GM19395 (cell line): ENCODE results near the gene MUSTN1.

Experiments used
- ATAC-seq: cut with Tn5 transposase; IDR thresholded peaks from one replicate; pipeline ENCODE4 v1.9.1; 2021; ENCODE audit warnings: mild to moderate bottlenecking, moderate library complexity; ENCODE audit not compliant: unreplicated experiment

MUSTN1 gene

GRCh38 chr3:52836471-52836845 lies 1.6 kb upstream of the MUSTN1 start:
- ATAC-seq = no peak

- ATAC-seq = no peak
Observed at GRCh38 chr3:52835766-52836470, 1.1 kb upstream of the MUSTN1 start.

GRCh38 chr3:52833202-52833601 lies 1.6 kb downstream of the MUSTN1 start:
- no peak for ATAC-seq

GRCh38 chr3:52831500-52832301 lies 3.1 kb downstream of the MUSTN1 start:
- no peak for ATAC-seq

- no peak for ATAC-seq
Observed at GRCh38 chr3:52830535-52831258, 4.1 kb downstream of the MUSTN1 start, which contains the start of gene ITIH4. Gene ITIH4, minus strand, starts transcription at chr3:52830672. Its CDS starts 30 bp downstream, at chr3:52830642.

GRCh38 chr3:52829906-52830463 lies 4.8 kb downstream of the MUSTN1 start:
- ATAC-seq = no peak

GRCh38 chr3:52829482-52829881 lies 5.3 kb downstream of the MUSTN1 start:
- no peak for ATAC-seq

- no peak for ATAC-seq
Observed at GRCh38 chr3:52827866-52828376, 6.9 kb downstream of the MUSTN1 start.

GRCh38 chr3:52827441-52827840 lies 7.4 kb downstream of the MUSTN1 start:
- no peak for ATAC-seq

- ATAC-seq = no peak
Observed at GRCh38 chr3:52824037-52824436, 10.8 kb downstream of the MUSTN1 start.

- ATAC-seq = no peak
Observed at GRCh38 chr3:52822363-52822762, 12.5 kb downstream of the MUSTN1 start.

GRCh38 chr3:52820736-52821135 lies 14.1 kb downstream of the MUSTN1 start:
- ATAC-seq = no peak

- no peak for ATAC-seq
Observed at GRCh38 chr3:52819936-52820335, 14.9 kb downstream of the MUSTN1 start.

- no peak for ATAC-seq
Observed at GRCh38 chr3:52817860-52818259, 17.0 kb downstream of the MUSTN1 start.

- ATAC-seq = no peak
Observed at GRCh38 chr3:52817221-52817620, 17.6 kb downstream of the MUSTN1 start.

- ATAC-seq = no peak
Observed at GRCh38 chr3:52816654-52817053, 18.2 kb downstream of the MUSTN1 start.

- ATAC-seq = no peak
Observed at GRCh38 chr3:52816199-52816598, 18.6 kb downstream of the MUSTN1 start.

- no peak for ATAC-seq
Observed at GRCh38 chr3:52813810-52814209, 21.0 kb downstream of the MUSTN1 start.

- no peak for ATAC-seq
Observed at GRCh38 chr3:52811452-52812011, 23.3 kb downstream of the MUSTN1 start.

- no peak for ATAC-seq
Observed at GRCh38 chr3:52810923-52811322, 23.9 kb downstream of the MUSTN1 start.
